NCI-H2196 (cell line): ENCODE measurements around the gene HUWE1.

Experiments
- DNase-seq: peaks from one replicate; lab custom pipeline; 2025; ENCODE audit not compliant: unreplicated experiment; lab: John Stamatoyannopoulos, UW

HUWE1 gene

DNA sequence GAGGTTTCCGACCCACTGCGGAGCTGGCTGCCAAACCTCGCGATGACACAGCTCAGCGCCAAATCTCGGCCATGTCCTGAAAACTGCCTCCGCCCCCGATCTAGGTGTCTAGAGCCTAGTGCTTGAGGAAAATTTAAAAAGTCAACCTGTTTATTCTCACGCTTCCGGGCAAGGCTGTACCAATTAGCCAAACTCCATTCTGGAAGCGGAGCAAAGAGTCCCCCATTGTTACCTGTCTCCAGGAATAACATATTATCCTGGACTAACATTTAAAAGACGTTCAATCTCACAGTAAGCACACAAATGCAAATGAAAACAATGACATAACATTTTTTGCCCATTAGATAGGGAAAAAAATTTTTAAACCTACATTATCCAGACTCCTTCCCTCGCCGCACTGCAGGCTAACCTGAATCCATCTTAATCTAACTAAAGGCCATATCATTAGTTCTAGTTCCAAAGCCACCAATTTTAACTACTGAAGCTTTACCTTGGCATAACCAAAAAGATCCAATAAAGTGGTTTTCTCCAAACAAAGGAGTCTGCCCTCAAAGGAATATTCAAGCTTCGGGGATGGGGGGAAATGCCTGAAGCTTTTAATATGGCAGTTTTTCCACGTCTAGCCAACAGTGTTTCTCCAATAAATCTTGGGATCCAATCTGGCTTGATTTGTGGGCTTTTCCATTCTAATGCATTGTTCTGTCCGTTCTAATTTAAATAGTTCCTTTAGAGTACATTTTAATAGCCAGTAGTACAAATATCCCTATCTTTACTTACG is 1.9 kb downstream of the HUWE1 start:
- no peak for DNase-seq

DNA sequence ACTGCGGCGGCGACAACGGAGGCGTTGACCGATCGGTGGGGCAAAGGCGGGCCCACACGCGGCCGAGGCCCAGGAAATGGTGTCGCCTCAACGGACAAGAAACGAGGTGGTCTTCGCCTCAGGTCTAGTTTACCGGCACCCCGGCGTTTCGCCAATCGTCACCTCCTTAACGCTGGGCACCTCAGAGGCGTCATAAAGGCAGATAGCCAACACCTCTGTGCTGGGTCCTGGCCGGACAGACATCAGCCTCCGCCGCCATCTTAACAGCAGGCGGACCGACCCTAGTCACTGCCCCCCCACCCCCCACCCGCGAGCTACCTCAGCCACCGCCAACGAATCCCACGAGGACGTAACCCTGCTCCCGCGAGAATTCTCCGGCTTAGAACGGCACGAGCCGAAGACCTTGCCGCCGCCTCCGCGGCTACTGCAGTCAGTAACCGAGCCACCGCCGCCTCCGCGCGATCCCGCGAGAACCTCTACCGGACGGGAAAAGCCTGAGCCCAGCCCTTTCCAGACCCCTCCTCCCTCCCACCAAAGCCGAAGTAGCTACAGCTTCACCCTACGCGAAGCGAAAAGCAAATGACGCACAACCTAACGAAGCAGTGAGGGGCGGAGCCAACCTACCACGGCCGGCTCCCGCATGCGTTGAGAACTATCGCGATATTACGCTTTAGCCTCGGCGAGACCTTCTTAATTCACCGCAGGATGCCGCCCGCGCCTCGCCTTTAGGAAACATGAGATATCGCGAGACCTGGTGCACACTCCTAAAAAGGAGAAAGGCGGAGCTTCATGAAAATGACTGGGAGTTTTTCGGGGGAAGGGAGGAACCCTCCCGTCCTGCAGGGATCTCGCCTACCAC is 2.7 kb downstream of the HUWE1 start:
- DNase-seq: peak; percentile 94

DNA sequence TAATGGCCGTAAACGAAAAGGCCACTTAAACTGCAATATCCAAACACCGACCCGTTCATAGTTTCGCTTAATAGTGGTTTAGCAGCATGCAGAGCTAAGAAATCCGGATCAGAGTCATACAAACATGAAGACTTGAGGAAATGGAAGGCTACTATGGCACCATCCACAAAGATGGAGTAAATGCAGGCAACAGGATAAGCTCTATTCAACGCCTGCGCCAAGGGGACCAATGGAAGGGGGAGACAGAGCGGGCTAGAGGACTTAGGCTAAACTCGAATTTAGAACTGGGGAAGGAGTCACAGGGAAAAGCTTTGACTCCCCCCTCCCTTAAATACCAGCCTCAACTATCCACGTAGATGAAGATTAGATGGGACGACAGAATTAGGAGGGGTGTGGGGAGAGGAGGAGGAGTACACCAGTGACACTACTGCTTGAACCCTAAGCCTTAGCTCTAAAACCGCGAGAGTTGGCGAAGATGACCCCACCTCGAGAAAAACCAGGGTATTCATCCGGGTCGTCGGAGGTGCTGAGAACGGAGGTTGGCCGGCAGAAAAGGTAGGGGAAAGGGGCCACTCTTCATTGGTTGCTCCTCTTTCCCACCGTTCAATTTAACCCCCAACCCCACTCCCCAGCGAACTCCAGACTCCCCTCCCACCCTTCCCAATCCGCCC is 3.5 kb downstream of the HUWE1 start:
- DNase-seq: peak; percentile 6

DNA sequence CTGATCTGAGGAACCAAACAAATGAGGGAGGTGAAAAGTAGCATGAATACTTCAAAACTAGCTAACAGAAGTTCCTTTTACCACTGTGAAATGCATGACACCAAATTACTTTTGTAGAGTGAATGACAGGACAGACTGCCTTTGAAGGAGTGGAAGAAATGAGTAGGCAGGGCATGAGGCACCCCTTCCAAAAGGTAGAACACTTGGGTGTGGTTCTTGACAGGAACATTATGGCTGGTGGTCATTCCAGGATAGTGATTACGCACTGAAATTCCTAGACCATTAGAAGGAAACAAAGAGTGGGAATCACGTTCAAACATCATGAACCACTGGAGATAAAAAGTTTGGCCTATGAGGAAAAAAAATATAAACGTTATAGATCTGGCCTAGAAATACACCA is 4.9 kb downstream of the HUWE1 start:
- no peak for DNase-seq

DNA sequence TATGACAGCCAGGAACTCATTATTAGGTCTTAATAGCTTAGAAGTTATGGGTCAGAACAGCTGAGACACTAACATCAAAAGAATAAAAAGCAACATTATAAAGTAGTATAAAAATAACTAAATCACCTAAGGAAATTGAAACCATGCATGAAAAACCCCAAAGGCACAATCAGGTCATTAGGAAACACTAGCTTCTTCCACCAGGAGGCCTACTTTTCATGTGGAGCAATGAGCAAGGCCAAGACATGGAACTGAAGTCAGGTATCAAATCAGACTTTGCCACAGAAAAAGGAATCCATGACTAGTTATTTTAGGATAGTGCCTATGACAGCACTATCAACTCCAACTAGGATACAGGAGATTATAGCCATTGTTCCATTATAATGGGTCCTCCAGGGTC is 7.9 kb downstream of the HUWE1 start:
- DNase-seq: no peak

DNA sequence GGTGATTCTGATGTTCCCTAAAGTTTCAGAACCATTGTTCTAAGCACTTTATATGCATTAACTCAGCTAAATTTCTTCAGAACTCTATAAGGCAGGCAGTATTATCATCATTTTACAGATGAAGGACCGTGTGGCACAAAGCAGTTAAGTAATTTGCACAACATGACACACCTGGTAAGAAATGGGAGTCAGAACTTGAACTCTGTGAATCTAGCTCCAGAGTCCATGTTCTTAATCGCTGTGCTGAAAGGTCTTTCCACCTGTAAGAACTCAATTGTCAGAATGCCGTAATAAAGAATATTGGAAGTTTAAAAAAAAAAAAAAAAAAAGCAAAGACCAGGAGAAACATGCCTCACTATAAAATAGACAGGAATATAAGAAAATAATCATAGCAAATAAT is 9.2 kb downstream of the HUWE1 start:
- DNase-seq: no peak

DNA sequence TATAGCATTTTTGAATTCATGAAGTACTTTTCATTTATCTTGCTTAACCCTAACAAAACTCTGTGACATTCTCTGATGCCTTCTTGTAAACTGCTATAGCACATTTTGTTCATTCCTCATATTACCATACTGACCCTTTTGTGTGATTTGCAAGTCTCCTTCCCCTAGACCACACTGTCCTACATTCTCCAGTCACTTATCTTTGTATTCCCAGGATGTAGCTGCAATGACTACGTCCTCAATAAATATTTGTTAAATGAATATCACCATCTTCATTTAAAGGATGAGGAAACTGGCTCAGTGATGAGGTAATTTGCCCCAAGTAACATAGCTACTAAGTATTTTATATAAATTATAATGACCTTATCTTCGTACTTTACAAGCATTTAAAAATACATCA is 11.9 kb downstream of the HUWE1 start:
- no peak for DNase-seq

DNA sequence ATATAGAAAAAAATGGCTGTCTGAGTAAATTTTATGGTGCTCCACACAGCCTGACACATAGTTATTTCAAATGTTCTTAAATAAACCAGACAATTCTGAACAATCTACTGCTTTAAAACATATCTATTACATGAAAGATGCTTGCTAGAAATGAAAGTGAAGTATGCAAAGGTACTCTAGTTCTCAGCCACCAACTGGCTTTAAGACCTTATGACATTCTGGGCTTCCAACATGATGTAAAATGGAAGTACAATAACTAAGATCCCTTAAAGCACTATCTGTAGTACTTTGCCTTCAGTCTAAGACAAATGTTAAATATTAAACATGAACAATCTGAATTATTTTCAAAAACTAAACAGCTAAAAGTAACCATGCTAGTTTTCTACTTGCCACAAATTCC is 17.3 kb downstream of the HUWE1 start:
- DNase-seq: no peak

DNA sequence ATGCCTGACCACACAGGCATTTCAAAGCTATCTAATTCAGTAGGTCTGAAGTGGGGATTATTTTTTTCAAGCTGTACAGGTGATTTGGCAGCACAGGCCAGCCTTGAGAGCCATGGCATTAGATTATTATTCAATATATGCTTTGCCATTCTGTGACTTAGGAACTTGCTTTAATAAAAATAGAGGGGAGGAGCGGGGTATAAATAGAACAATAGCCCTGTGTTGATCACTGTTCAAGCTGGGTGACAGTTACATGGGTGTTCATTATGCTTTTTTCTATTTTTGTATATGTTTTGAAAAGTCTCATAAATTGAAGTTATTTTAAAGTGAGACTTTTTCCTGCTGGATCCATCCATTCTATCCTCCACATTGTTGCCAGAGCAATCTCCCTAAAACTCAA is 20.3 kb downstream of the HUWE1 start:
- no peak for DNase-seq

DNA sequence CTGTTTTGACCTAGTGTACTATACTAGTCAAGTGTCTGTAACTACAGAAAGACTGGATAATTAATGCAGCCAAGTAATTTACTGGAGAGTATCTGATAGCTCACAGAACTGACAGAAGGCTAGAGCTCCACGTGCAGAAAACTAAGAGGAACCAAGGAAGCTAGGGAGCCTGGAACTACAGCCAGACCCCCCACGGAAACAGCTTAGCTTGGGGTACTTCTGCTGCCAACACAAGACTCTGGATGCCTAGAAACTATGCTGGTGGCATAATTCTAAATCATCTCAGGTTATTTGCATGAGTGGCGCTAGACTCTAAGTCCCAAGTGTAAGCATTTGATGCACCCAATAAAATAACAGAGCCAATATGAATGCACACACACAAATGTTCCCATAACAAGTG is 26.5 kb downstream of the HUWE1 start:
- no peak for DNase-seq

DNA sequence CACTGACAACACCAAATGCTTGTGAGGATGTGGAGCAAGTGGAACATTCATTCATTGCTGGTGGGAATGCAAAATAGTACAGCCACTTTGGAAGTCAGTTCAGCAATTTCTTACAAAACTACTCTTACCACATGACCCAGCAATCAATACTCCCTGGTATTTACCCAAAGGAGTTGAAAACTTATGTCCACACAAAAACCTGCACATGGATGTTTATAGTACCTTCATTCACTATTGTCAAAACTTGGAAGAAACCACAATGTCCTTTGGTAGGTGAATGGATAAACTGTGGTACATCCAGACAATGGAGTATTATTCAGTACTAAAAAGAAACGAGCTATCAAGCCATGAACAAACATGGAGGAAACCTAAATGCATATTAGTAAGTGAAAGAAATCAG is 27.5 kb downstream of the HUWE1 start:
- no peak for DNase-seq

DNA sequence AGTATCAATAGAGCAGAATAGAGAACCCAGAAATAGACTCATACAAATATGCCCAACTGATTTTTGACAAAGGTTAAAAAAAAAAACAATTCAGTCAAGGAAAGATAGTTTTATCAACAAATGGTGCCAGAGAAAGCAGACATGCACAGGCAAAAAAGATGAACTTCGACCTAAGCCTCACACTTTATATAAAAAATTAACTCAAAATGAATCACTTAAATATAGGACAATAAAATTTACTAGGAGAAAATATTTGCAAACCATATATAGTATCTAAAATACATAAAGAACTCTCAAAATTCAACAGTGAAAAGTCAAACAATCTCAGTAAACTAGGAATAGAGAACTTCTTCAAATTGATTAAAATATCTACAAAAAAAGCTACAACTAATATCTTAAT is 29.7 kb downstream of the HUWE1 start:
- no peak for DNase-seq

DNA sequence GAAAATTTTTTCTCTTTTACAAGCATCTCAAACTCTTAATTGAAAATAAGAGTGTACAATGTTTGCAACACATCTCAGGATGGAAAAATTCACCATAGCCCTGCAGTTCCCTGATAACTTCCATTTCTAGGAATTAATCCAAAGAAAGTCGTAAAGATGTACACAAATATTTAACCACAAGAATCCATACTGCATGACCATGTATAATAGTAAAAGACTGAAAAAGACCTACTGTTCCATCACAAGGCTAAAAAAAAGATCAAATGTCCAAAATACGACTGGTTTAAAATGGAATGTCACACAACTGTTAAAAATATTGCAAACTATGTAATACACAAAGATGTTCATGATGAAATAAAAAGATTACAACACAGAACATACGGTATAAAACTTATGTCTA is 32.1 kb downstream of the HUWE1 start:
- no peak for DNase-seq

DNA sequence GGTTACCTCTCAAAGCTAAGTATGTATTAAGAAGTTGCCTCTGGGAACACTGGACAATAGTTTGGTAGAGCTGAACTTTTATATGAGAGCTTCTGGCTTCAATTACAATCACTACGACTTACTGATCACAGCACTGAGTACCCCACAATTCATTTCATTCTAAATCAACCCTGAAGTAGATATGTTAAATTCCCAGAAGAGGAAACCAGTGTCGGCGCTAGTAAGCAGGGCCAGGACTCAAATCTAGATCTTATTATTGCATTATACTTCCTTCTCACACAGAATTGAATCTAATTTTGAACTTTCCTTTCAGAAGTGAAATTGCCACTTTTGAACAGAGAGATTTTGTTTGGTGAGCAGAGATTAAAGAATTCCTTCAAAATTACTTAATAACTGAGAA is 41.8 kb downstream of the HUWE1 start:
- DNase-seq: no peak

DNA sequence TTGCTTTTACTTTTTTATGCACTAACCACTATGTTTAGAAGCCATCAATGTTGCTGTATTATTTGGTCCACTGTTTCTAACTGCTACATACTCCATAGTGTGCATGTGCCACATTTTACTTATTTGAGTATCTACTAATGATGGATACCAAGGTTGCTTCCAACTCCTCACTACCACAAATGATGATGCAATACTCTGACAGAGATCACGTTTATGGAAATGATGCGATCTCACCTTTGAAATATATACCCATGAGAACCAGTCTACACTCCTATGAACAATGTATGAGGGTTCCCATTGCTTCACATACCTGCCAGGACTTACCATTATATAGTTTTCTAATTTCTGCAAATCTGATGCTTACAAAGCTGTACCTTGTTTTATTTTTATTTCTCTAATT is 44.2 kb downstream of the HUWE1 start:
- no peak for DNase-seq

DNA sequence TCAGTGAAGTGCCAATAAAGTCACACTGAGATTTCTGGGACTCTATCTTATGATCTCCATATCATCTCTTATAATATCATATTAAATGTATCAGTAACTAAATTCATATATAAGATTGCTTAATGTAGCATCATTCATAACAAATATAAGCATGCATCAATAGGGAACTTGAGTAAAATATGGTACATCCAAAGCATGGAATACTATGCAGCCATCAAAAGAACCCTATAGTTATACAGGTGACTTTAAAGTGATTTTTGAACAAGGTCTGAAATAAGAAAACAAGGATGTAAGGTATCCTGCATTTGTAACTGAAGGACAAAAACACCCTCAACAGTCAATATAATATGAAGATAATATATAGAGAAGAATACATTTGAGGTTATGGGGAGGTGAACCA is 47.3 kb downstream of the HUWE1 start:
- DNase-seq: no peak

DNA sequence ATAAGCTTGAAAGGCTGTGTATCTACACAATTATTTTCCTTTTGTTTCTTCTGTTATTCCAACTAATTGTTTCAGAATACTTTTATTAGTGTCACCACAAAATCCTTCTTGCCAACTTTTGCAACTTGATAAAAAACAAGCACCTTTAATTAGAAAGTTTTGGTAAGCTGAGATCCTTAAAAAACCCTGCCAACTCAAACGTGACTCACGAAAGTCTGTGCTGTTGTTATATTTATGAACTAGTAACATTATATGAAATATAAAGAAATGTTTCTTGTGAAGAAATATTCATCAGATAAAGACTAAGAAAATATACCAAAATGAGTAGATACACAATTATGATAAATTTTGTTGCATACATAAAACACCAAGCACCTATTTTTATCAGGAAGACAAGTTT is 49.0 kb downstream of the HUWE1 start:
- no peak for DNase-seq

DNA sequence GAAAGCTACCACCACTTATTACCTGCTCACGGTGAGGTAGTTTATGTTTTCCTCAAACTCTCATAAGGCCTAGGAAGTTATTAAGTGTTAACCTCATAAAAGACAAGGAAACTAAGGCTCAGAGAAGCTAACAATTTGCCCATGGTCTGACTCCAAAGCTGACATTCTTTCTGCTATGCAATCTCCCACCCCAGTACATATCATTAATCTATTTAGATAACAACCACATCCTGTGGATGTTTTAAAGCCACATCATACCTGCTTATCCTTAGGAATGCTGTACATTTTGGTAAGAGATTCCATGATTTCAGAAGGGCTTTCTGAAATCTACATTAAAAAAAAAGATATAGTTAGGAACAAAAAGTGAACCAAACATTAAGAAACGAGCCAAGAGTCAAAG is 55.4 kb downstream of the HUWE1 start:
- DNase-seq: no peak

DNA sequence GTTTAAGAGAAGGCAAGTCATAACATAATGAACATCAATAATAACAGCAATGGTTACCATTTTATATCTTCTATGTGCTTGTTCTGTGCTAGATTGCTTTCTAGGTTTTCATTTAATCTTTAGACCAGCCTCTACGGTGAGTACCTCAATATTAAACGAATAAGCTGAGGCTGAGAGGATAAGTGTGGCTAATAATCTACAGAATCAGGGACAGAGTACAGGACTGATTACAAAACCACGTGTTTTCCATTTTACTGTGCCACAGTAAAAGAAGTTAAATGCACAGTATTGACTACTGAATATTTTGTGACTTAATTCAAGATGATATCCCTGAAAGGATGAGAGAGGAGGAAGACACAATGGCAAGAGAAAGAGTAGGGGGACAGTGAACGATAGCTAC is 56.3 kb downstream of the HUWE1 start:
- no peak for DNase-seq

DNA sequence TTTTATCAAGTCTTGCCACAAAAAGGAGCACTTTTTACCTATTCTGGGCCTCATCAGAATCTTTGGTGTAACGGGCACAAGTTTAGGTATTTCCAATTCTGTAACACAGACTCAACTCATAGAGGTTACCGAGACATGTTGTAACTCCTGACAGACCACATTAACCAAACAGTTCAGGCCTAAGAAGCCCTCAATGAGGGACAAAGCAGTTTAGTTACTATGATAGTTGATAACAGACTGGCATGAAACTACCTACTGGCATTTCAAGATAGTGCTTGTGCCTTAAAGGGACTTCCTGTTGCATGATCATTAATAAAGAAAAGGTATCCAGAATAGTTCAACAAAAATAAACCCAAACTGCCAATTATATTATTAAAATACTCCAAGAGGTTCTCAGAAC is 64.1 kb downstream of the HUWE1 start:
- DNase-seq: no peak

DNA sequence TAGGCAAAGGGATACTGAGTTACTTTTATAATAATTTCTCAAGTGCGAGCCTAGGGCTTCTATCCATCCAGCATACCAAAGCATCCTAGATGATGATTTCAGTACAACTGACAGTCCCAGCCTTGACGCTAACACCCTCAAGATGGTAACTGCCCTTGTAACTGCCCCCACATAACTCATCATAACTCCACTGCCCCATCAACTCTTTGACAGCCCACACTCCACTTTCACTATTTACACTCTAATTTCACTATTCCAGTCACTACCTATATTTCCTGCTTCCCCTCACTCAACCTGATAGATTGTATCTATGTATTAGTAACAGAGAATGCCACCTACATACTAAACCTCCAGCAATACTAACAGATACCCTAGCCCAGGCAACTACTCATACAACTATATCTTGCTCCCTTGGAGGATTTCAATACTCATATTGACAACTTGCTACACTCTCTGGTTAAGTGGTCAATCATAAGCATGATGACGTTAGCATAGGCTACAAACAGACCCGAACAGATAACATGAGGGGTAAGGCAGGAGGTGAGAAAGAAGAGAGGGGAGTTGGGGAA is 65.0 kb downstream of the HUWE1 start:
- DNase-seq: no peak

DNA sequence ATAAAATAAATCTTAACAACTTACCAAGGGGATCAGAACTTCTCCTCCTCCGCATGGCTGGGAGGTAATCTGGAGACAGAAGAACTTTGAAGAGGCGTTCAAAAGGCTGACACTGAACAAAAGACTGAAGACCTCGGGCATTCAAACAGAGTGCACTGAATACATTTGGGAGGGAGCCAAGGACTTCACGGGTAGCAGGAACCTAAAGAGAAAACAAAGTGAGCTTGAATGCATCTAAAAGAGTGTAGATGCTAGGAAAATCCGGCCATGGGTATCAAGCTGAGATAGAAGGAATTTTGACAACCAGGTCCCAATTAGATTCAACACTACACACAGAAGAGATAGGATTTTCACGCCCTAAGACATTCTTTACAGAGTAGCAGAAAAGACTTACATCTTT is 69.6 kb downstream of the HUWE1 start:
- DNase-seq: no peak
